Measurements from ENCODE around the gene HOXC12.

Gene HOXC12

DNA sequence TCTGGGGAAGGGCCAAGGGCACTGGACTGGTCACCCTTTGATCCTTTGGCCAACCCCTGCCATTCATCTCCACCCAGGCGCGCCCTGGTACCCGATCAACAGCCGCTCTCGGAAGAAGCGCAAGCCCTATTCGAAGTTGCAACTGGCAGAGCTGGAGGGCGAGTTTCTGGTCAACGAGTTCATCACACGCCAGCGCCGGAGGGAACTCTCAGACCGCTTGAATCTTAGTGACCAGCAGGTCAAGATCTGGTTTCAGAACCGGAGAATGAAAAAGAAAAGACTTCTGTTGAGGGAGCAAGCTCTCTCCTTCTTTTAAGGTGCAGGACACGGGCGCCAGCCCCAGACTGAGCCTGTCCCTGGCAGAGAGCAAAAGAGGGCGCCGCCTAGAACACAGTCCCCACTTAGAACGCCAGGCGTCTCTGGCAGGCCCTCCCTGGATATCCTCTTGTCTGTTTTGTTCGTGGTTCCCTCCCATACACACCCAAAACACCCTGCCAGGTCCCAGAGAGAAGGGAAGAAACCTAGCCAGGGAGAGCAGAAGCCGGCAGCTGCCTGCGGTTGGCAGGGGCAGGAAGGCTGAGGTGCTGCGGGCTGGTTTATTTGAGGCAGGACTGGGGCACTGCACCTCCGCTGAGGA lies 1.7 kb downstream of the HOXC12 start:
- no peak for DNase-seq (ENCODE audit: low read depth in 2 of 2)

DNA sequence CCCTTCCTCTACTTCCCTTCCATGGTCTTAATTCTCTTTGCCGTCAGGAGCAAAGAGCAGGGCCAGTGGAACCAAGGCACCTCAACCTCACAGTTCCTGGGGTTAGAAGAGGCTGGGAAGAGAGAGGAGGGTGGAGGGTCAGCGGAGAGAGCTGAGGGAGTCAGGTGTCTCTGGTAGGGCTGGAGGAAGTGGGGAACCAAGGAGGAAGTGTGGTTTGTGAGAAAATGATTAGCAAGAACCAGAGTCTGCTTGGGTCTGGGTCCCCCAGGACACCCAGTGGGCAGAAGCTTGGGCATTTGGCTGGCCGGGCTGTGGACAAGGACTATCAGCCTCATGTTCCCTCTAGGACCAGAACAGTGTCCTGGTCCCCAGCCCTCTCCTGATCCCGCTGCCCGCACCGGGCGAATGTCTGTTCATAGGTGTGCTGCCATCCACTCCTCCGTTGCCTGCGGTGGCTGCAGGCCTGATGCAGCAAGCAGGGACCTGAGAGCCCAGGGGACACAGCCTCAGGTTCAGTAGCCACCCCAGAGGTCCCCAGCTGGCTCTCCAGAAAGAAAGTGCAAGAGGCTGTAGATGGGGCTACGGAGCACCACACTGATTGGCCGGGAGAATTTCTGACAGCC lies 2.3 kb downstream of the HOXC12 start:
- DNase-seq (ENCODE audit: low read depth in 2 of 2): no peak

DNA sequence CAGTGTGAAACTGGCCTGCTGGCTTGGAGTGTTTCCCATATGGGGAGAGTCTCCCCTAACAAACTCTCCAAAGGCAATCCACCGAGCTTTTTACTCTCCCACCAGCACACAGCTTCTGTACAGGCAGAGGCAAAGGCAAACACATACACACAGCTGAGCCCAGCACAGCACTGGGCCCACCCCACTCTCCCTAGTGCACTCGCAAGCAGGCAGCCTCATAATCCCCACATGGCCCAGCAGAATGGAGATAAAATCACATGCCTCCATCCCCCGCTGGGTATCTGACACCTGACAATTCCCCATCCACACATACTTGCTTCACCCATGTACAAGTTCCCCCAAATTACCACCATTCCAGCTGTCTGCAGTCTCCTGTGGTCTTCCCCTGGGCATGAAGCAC lies 3.4 kb downstream of the HOXC12 start:
- DNase-seq (ENCODE audit: low read depth in 2 of 2): no peak

DNA sequence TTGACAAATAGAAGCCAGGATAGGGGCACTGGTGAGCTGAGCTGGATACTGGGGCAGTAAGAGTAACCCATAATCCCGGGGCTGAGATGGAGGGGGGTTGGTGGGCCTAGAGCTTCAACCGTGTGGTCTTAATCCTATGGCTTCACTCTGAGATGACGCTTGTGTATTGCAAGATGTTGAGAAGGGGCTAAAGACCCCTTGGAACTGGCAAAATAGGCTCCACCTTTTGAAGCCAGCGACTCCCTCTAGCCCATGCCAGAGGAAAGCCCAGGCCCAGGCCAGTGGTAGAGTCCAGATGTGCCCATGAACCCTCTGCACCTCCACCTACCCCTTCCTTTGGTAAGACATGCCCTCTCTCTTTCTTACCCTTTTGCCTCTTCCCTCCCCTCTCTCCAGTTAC lies 4.6 kb downstream of the HOXC12 start:
- no peak for DNase-seq (ENCODE audit: low read depth in 2 of 2)

DNA sequence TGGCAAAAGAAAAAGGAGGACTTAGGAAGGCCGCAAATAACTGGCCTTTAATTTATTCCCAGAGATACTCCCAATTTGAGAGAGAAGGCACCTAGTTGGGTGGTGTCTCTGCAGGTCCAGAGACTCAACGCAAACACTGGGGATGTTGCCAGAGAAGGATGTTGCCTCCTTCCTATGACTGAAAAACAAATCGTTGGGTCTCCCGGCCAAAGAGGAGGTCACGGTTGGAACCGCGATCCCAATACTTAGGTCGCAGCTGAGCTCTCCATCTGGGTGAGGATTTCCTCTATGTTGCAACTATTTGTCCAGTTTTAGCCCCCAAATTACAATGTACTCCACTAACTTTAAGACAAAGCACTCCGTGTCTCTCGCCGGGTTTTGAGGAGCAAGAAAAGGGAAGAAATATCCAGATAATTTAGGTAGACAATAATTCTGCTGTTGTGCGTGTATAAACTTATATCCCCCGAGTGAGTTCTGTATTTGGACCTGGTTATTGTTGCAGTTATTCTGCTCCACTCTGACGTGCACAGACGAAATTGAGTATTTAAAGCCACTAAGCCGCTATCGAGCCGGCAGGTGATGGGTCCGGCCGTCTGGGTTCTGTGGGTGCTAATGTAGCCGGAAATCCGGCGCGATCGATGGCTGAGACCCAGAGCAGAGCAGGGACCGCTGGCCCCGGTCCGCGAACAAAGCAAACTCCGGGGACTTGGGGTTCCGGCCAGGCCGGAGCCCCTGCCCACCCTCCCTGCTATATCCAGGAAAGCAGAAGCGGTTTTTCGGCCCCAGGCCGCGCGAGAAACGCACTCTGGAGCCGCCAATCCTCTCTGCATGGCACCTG lies 5.7 kb downstream of the HOXC12 start:
- DNase-seq (ENCODE audit: low read depth in 2 of 2): no peak

DNA sequence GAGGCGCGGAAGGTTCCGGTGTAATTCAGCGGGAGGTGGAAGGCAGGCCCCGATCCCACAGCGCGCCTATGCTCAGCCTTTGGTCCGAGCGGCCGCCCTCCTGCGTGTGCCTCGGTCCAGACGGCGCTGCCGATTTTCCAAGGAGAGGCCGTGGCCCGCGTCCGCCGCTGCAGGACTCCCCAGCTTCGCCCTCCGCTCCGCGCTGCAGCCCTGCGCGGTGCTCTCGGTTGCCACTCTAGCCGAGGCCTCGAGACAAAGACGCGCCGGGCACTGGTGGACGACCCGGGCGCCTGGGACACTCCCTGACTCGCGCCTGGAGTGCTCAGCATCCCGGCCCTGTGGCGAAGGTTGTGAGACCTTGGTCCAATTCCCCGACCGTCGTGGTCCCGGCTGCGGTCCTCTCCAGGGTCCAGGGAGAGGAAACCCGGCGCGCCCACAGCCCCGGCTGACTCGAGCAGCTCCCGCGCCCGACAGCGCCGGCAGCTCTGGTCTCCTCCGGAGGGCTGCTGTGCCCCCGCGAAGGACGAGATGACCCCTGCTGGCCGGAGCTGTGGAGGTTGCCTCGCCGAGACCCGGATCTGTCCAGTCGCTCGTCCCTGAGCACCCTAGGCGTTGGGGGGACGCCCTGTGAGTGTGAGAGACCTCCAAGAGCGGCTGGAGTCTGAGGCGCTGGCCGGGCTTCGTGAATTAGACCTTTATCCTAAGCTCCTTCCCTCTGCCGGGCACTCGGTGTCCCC lies 6.5 kb downstream of the HOXC12 start:
- DNase-seq (ENCODE audit: low read depth in 2 of 2): no peak

DNA sequence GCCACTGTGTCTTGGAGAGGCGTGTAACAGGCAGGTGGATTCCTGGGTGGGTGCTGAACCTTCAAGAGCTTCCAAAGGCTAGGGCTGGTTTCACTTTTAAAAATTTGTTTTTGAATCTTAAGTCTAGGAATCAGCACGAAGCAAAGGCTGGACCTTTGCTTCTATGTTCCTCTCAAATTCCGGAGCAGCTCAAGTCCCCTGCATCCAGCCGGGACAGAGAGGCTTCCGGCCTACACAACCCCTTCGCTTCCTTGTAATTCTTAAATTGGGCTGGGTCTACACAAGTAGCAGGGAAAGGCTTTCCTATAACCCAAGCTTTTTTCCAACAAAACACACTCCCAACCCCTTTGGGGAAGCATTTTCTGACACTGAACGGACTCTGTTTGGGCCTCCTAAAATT lies 8.3 kb downstream of the HOXC12 start:
- no peak for DNase-seq (ENCODE audit: low read depth in 2 of 2)

DNA sequence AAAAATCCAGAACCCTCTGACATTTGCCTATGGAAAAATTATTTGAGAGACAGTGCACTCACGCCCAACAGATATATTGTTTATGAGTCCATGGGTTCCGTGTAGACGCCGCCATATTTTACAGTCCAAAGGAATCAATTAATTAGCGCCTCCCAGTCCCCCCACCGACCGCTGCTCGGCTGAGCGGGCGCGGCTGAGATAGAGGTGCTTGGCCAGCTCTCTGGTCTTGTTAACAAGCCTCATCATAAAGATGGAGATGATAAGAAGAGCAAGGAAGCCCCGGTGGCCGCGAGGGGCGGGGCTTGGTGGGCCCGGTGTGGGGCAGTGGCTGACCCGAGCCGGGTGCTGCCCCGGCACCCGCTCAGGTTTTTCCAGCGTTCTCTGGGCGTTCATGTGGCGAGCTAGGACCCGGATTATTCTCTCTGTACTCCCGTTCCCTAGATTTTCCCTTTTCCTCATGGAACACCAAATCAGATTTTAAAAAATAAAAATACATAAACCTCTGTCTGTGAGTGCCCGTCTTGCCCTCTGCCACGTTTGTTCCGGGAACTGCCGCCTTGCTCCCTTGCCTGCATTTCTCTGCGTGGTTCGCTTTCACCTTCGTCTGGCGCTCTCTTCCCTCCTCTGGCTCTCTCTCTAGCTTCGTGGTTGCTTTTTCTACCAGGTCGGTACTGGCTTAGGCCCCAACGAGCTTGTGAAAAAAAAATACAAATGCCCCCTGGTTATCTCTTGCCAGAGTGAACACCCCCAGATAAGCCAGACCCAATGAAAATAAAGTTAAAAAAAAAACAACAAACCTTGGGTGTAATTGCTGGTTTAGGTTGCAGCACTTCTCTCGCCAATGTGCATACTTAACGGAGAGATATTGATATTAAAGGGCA lies 9.0 kb downstream of the HOXC12 start:
- DNase-seq (ENCODE audit: low read depth in 2 of 2): no peak

DNA sequence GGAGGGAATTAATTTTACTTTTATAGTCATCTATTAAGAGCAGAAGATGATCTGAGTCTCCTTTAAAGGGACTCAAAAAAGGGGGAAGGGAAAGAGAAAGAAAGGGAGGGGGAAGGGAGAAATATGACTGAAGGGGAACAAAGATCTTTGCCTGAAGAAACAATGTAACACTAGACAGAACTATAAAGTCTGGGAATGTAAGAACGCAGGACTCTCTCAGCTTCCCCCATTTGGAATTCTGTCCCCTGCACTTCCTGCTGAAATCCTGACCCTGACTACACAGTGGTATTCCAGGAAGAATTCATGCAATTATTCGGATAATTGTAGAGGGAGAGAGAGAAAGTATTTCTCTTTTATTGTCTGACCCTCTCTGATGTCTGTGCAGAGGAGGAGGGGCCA lies 9.6 kb downstream of the HOXC12 start:
- DNase-seq (ENCODE audit: low read depth in 2 of 2): no peak

DNA sequence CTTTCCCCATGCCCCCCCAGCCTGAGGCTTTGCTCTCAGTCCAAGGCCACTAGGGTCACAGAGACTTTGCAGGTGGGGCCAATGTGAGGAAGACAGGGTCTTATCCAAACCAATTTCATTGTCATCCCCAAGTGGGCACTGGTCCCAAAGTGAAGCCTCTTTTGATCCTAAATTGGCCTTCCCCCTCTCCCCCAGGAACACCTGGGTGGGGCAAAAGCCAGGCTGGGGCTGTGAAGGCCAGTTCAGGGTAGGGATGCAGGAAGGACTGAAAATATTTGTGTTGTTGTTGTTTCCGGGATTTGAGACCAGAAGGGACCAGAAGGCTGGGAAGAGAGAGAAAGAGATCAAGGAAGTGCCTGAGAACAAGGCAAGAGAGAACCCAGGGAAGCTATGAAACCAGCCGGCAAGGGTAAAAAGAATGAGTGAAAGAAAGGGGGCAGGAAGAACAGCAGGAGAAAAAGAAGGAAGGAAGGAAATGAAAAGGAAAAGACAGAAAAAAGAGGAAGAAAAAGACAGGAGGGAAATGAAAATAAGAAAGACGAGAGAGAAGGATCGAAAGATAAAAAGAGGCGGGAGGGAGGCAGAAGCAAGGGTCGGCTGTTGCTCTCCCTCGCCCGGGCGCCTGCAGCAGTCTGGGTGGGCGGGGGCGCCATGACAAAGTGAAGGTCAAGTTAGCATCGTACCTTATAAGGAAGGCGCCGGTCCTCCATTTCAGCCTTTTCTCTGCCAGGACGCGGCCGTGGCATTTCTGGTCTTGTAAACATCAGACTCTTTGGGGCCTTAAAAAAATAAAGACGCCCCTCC lies 10.8 kb downstream of the HOXC12 start:
- DNase-seq (ENCODE audit: low read depth in 2 of 2): no peak

DNA sequence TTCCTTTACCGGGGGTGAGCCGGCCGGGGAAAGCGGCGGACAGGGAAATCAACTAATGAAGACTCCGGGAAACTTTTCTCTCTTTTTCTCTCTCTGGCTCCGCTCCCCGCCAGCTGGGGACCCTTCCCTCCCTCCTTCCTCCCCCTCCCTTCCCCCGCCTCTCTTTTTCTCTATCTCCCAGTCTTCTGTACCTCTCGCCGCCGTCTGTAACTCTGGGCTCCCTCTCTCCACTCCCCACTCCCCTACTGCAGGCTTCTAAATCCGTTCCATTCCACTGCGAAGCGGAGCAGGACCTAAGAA lies 11.3 kb downstream of the HOXC12 start:
- DNase-seq (ENCODE audit: low read depth in 2 of 2): no peak

DNA sequence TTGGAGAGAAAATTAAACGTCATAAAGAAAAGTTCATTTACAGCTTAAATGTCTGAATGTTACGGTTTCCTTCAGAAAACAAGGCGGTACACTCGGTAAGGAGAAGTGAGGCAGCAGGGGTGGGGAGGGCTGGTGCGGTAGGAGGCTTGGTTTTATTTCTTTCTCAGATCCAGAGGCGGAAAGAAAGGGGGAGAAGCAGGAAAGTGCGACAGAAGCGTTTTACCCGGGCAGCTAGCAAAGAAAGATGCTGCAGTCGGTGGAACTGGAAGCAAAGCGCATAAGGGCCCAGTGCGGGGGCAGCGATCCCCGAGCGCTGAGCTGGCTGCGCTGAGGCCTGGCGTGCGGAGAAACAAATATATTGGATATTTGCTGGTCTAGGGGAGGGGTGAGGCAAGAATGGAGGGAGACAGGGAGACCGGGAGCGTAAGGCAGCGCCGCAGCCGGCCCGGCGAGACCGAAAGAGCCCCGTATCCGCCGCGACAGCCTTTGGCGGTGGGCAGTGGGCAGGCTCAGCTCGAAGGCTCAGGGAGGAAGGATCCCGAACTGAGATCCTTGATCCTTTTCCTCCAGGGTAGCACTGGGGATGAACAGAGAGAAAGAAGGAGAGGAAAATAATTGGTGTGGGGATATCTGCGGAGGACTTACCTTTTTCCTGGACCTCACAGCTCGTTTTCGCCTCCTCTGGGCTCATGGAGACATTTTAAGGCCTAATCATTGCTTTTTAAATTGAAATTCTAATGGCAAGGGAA lies 11.9 kb downstream of the HOXC12 start:
- no peak for DNase-seq (ENCODE audit: low read depth in 2 of 2)

DNA sequence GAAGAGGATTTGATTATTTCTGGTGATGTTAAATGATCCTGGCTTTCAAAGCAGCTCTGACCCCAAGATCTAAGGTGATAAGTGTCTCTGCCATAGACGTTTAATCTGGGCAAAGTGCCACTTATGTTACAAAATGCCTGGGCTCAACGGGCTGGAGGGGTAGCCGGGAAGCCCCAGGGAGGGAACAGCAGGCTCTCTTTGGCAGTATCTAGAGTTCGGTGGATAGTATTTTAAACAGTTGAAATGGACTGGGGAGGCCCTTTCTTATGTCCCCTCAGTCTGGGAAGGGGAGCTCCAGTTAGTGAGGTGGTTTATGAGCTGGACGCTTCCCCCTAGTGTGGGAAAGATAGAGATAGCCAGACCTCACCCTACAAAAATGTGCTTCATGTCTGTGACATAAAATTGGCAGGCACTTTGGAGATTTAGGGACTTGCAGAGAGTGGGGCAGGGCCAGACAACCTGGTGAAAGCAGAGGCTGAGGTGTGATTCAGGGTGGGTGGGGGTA lies 12.8 kb downstream of the HOXC12 start:
- no peak for DNase-seq (ENCODE audit: low read depth in 2 of 2)

DNA sequence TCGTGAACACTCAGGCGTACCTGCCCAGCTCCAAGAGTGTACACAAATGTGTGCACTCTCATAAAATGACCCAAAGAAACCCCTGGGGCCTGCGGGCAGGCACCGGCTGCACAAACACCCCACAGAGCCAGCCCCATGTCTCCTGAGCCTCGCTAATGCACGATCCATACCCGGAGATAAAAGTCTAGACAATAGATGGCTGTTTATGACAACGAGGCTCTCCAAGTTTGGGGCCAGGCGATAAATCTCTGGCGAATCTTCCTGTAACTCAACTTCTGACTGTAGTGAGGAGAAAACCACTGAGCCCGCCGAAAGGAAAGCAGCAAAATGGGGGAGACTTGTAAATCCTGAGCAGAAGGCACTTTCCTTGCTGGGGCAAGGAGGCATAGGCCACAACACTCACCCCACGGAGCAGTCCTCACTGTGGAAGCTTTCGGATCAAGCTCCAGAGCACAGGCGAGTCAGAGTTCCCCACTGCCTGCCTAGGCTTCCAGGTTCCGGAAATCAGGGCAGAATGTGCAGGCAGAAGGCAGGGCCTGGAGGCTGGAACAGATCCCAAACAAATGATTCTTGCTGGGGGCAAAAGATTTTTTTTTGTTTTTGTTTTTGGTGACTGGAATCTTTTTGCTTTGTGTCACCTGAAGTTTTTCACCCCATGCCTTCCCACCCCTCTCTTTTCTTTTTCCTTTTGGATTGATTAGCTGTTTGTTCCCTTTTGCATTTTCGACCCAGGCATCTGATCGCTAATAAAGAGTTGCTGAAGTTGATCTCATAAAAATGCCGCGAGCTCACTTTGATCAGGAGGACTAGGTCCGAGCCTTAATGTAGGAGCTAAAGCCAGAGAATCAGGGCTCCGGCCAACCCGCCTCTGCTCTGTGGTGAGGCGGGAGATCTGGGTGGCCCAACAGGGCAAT lies 13.8 kb downstream of the HOXC12 start:
- DNase-seq (ENCODE audit: low read depth in 2 of 2): no peak

DNA sequence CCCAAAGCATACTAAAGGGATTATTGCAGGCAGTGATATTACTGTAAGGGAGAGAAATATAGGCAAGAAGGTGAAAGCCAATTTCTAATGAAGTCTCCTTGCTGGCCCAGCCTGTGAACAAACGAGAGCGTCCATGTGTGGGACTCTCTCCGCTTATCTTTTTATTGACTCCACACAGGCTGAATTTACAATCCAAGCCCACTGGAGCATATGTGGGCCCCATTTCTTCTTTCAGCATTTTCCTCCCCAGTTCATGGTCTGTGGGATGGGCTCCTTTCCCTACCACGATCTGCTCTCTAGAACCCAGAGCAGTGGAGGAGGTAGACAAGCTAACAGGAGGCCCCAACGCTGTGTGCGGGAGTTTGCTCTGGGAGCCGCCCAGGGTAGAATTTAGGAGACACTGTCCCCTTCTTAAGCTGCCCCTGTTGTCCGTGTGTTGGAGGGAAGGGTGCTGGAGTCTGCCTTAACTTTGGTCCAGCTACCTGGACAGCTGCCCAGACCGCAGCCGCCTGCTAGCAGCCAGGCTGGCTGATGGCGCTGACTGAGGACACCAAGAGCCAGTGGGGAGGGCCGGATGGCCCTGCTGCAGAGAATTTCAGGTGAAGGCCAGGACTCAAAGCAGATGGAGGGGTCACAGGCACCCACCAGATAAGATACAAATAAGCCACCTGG lies 15.0 kb downstream of the HOXC12 start:
- no peak for DNase-seq (ENCODE audit: low read depth in 2 of 2)

DNA sequence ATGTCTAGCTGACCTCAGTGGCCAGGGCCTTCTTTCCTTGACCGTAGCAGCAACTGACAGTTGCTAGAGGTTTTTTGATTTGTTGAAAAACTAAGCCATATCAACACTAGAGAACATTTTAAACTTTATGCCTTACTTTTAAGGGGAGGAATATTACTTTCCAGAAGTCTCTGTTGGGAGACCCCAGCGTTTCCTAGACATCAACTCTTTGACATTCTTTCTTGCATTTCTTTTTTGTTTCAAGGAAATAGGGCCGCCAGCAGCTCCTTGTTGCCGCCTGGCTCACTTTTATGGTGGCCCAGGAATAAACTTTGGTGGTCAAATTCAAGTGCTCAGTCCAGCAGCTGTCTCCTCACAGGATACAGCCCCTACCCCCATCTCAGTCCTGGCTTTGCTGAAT lies 15.7 kb downstream of the HOXC12 start:
- DNase-seq (ENCODE audit: low read depth in 2 of 2): no peak

DNA sequence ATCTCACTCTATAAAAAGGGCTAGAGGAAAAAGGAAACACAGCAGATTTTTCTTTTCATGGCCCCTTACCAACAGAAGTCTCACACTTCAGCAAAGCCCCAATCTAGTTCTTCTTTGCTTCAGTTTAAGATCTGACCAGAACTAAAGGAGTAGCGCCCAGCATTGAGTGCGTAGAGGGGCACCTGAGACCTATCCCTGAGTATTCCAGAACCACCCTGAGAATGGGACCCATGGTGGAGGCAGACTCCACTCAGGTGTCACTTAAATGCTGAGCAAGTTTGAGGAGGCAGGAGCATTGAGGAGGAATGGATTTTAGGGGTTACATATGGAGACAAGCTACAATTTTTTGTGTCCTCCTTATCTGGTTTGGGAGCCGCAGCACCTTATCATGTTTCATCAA lies 16.4 kb downstream of the HOXC12 start:
- no peak for DNase-seq (ENCODE audit: low read depth in 2 of 2)

DNA sequence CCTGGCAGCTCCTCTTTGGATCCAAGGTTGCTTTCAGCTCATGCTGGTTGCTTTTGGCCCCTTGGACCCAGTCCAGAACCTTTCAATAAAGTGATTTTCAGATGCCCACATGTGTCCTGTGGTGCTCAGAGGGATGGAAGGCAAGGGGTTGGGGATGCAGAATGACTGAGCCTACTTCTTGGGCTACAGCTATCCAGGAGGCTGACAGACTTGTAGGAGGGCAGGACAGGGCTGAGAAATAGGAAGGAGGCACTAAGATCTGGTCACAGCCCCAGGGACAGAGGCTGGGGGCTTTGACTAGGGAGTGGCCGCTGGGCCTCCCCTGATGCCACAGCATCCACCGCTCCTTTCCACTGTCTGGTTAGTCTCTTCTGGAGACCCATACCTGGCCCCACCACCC lies 17.0 kb downstream of the HOXC12 start:
- DNase-seq (ENCODE audit: low read depth in 2 of 2): no peak

Data from activated CD4-positive, alpha-beta T cell treated with anti-CD3 and anti-CD28 coated beads for 24 hours (primary cell).